CD4-positive, alpha-beta T cell (primary cell): ENCODE data around the gene PUS7. TPM values are rescaled to one million over a fixed set of nuclear protein-coding genes. Genes with fewer than 3 reads are reported as not detected.

Source experiments
- ATAC-seq: fragments of 200-7000 bp; cut with Tn5 transposase; one replicate; pipeline ENCODE4 v1.10.0; 2022; ENCODE audit warnings: mild to moderate bottlenecking; ENCODE audit not compliant: poor library complexity
- CTCF ChIA-PET: fragments of 350-600 bp; sonication (Branson Sonifier 250); formaldehyde crosslinking; loops from one replicate; lab custom pipeline; 2021; ENCODE audit warnings: antibody characterized with exemption, inconsistent platforms; lab: Charles Lee
- POLR2A ChIA-PET: fragments of 350-600 bp; sonication (Branson Sonifier 250); formaldehyde crosslinking; loops from one replicate; lab custom pipeline; 2021; ENCODE audit warnings: antibody characterized with exemption, inconsistent platforms; lab: Charles Lee
- DNase-seq, 14 experiments: peaks; one replicate each; pipeline ENCODE4 v3.0.0-alpha.2; 2013 to 2020; ENCODE audit warnings: mixed read lengths in 2 of 14
- H3K27ac ChIP-seq, 2 donors: one replicate each; pipeline versions ENCODE4 v1.5.1 to v1.7.0; 2013; ENCODE audit warnings: low read length in 2 of 2, low read depth in 1 of 2, mild to moderate bottlenecking in 1 of 2
- H3K27me3 ChIP-seq, 2 experiments: 1 replicate in 1 of 2; 2 replicates in 1 of 2; pipeline versions ENCODE4 v1.6.1 to v1.7.0; 2013; ENCODE audit warnings: low read length in 2 of 2, control low read depth in 1 of 2, mild to moderate bottlenecking in 1 of 2, moderate library complexity in 1 of 2; ENCODE audit not compliant: insufficient read depth in 2 of 2, control insufficient read depth in 1 of 2
- H3K36me3 ChIP-seq: one replicate; pipeline ENCODE4 v1.6.1; 2013; ENCODE audit warnings: low read length, control low read depth; ENCODE audit not compliant: insufficient read depth
- H3K4me1 ChIP-seq: one replicate; pipeline ENCODE4 v1.6.1; 2013; ENCODE audit warnings: low read length, control low read depth; ENCODE audit not compliant: insufficient read depth
- H3K4me3 ChIP-seq: one replicate; pipeline ENCODE4 v1.5.1; 2013; ENCODE audit warnings: mild to moderate bottlenecking, low read length, moderate library complexity
- H3K9me3 ChIP-seq, 2 experiments: 1 replicate in 1 of 2; 2 replicates in 1 of 2; pipeline versions ENCODE4 v1.6.1 to v1.7.0; 2013; ENCODE audit warnings: low read length in 2 of 2, mild to moderate bottlenecking in 2 of 2, control low read depth in 1 of 2, moderate library complexity in 1 of 2; ENCODE audit not compliant: control insufficient read depth in 1 of 2, insufficient read depth in 1 of 2
- H3K27ac Mint-ChIP-seq: one replicate; pipeline ENCODE4 v1.8.0; 2020; ENCODE audit warnings: mixed read lengths
- H3K27me3 Mint-ChIP-seq: one replicate; pipeline ENCODE4 v1.8.0; 2021; ENCODE audit warnings: mixed read lengths
- H3K36me3 Mint-ChIP-seq: one replicate; pipeline ENCODE4 v1.8.0; 2021; ENCODE audit warnings: low read depth, mixed read lengths
- H3K4me1 Mint-ChIP-seq: one replicate; pipeline ENCODE4 v1.8.0; 2021; ENCODE audit warnings: low read depth, mixed read lengths
- H3K4me3 Mint-ChIP-seq: one replicate; pipeline ENCODE4 v1.8.0; 2020; ENCODE audit warnings: mild to moderate bottlenecking, mixed read lengths
- H3K9me3 Mint-ChIP-seq: one replicate; pipeline ENCODE4 v1.8.0; 2020; ENCODE audit warnings: mixed read lengths
- CTCF ChIP-seq: fragments of 200-600 bp; IDR thresholded peaks from one replicate; pipeline ENCODE4 v1.8.0; 2022; ENCODE audit warnings: antibody characterized with exemption, mild to moderate bottlenecking
- intact Hi-C, 2 experiments: fragments of 100-400 bp; cut with DNase I in 1 of 2; cut with micrococcal nuclease in 1 of 2; formaldehyde crosslinking; loops; one replicate each; pipeline versions ENCODE4 v1.15.1 to v1.9.0; 2023 to 2025; cut with DNase I, micrococcal nuclease
- total RNA-seq, 174 experiments: library from RNA in 2 of 174; stranded (reverse) in 2 of 174; gene quantifications; one replicate each; pipeline ENCODE4 v1.2.3 and lab custom pipeline; 2021 to 2026

The PUS7 gene
- total RNA-seq, 2 experiments from 2014 or later = 2.7 TPM

- intact Hi-C loops = loop anchor here in 1 of 2 experiments (5.0 to 10.0 kb wide), 3 partner anchors 502 to 1326 kb away; partner anchors contain the start of genes ORC5 and SYPL1
- Histone ChIP-seq H3K27ac (peak overlapping the region; percentile 85 to 89), H3K36me3 (peaks cover 28% of the 10 kb centered on the region), H3K4me3 (peak overlapping the region; percentile 82), H3K4me1 (peaks cover 35% of the 10 kb centered on the region), H3K27me3 (no peaks in the 10 kb centered on the region), H3K9me3 (no peaks in the 10 kb centered on the region)
- Mint-ChIP-seq H3K36me3 (peaks cover 37% of the 10 kb centered on the region), H3K4me1 (peaks cover 44% of the 10 kb centered on the region), H3K27ac (peak overlapping the region; percentile 87), H3K27me3 (no peaks in the 10 kb centered on the region), H3K9me3 (no peaks in the 10 kb centered on the region), H3K4me3 (peak overlapping the region; percentile 94)
- DNase-seq (no peak), ATAC-seq (no peak)
- CTCF ChIA-PET = interaction anchor here (1.4 to 2.1 kb wide), 3 partner anchors 10 to 13 kb away, joined by 3 to 10 read pairs (median 7); no protein-coding TSS in a partner anchor
- POLR2A ChIA-PET = interaction anchor here (0.6 to 2.0 kb wide), 7 partner anchors 13 to 1635 kb away, joined by 3 to 12 read pairs (median 5); partner anchors contain the start of gene HBP1
- no peak for TF ChIP-seq CTCF
Observed at GRCh38 chr7:105532709-105533460, 10.8 kb upstream of the PUS7 start.

- Mint-ChIP-seq H3K9me3 (no peaks in the 10 kb centered on the region), H3K4me3 (peak within 1 kb of the TSS; percentile 94), H3K27ac (peak within 1 kb of the TSS; percentile 87), H3K36me3 (peaks cover 36% of the 10 kb centered on the region), H3K27me3 (no peaks in the 10 kb centered on the region), H3K4me1 (peaks cover 44% of the 10 kb centered on the region)
- ATAC-seq (peak; percentile 88), DNase-seq (peak; percentile 78 to 94 (median 86))
- Histone ChIP-seq H3K4me1 (peaks cover 35% of the 10 kb centered on the region), H3K27me3 (no peaks in the 10 kb centered on the region), H3K27ac (peak within 1 kb of the TSS; percentile 85 to 89), H3K36me3 (peaks cover 19% of the 10 kb centered on the region), H3K9me3 (no peaks in the 10 kb centered on the region), H3K4me3 (peak within 1 kb of the TSS; percentile 82)
- CTCF ChIA-PET = interaction anchor here (0.7 to 2.1 kb wide), 7 partner anchors 9 to 610 kb away, joined by 3 to 10 read pairs (median 3); no protein-coding TSS in a partner anchor
- TF ChIP-seq CTCF = peak; percentile 71
- intact Hi-C loops = loop anchor here (2.0 to 10.0 kb wide), 4 partner anchors 503 to 1325 kb away; partner anchors contain the start of genes ORC5 (in 1 of the 2) and SYPL1 (in 1 of the 2)
- POLR2A ChIA-PET = interaction anchor here (0.6 to 2.0 kb wide), 29 partner anchors 8 to 1636 kb away, joined by 3 to 14 read pairs (median 4); partner anchors contain the start of genes HBP1, NAMPT, SRPK2 and SYPL1
Observed at GRCh38 chr7:105531792-105532671, 10.0 kb upstream of the PUS7 start, which contains the start of gene RINT1. TSS of gene RINT1 (plus strand) at chr7:105532201. CDS start at chr7:105532316, 115 bp downstream.

- no peaks in the 10 kb centered on the region for H3K9me3 ChIP-seq
- ATAC-seq (no peak), DNase-seq (no peak)
- TF ChIP-seq CTCF = no peak
- H3K36me3 Mint-ChIP-seq = peaks cover 23% of the 10 kb centered on the region
- peaks cover 9% of the 10 kb centered on the region for H3K36me3 ChIP-seq
- intact Hi-C loops = loop anchor here (2.0 to 10.0 kb wide), 4 partner anchors 504 to 1323 kb away; partner anchors contain the start of genes ORC5 (in 1 of the 2) and SYPL1 (in 1 of the 2)
- H3K4me1 Mint-ChIP-seq = peaks cover 44% of the 10 kb centered on the region
- H3K27ac ChIP-seq = no peak overlapping the region
- no peaks in the 10 kb centered on the region for H3K9me3 Mint-ChIP-seq
- H3K4me3 ChIP-seq = no peak overlapping the region
- no peaks in the 10 kb centered on the region for H3K27me3 ChIP-seq
- CTCF ChIA-PET = no interaction called here
- H3K4me1 ChIP-seq = peaks cover 34% of the 10 kb centered on the region
- no peaks in the 10 kb centered on the region for H3K27me3 Mint-ChIP-seq
- H3K27ac Mint-ChIP-seq = peak overlapping the region; percentile 49
- peak overlapping the region; percentile 49 for H3K4me3 Mint-ChIP-seq
- POLR2A ChIA-PET = no interaction called here
Observed at GRCh38 chr7:105530546-105530945, 8.5 kb upstream of the PUS7 start.
